Measurements from ENCODE around the gene PLCG1.

Gene PLCG1

GRCh38 chr20:41182296-41183212 is 45.2 kb downstream of the PLCG1 start:
- DNase-seq = no peak

- DNase-seq = no peak
Observed at GRCh38 chr20:41183391-41183790, 46.0 kb downstream of the PLCG1 start.

- DNase-seq = no peak
Observed at GRCh38 chr20:41183831-41184230, 46.5 kb downstream of the PLCG1 start.

GRCh38 chr20:41185013-41185757 is 47.8 kb downstream of the PLCG1 start:
- no peak for DNase-seq

DNA sequence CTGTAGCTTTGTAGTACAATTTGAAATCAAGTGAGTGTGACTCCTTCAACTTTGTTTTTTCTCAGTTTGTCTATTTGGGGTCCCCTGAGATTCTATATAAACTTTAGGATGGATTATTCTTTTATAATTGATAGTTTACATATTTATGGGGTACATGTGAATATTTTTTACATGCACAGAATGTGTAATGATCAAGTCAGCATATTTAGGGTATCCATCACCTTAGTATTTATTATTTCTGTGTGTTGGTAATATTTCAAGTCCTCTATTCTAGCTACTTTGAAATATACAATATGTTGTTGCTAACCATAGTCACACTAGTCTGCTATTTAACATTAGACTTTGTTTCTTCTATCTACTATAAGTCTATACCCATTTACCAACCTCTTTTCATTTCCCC is 50.3 kb downstream of the PLCG1 start:
- DNase-seq = no peak

DNA sequence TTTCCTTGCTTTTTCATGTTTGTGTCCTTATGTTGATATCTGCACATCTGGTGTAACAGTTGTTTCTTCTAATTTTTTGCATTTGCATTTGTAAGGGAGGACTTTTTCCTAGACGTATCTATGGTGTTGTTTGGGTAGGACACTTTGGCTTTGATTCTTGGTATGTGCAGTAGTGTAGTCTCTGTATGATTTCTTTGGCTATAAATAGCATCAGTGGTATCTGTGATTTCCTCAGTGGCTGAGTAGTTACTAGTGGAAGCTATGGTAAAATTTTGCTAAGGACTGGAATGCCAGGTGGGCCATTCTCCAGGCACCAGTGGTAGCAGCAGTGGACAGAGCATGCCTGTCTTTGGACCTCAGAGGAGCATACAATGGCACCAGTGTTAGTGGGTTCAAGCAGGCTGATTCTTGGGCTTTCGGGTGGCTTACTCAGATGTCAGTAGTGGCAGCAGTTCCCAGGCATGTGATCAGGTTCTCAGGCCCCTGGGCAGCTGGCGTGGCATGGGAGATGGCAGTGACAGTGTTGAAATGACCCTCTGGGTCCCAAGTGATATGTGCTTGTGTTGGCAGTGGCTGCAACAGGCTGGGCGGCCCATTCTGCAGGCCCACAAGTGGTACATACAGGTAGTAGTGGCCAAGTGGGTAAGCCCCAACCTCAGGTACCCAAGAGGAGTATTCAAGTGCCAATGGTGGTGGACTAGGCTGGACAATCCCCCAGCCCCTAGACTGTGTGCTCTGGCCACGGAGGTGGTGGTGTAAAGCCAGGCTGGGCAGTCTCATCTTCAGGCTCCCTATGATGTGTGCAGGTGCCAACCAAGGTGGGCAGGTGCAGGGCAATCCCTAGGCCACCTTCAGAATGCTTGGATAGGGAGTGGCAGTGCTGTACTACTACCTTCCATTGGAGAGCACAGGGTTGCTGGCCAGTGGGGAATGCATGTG is 54.5 kb downstream of the PLCG1 start:
- no peak for DNase-seq

DNA sequence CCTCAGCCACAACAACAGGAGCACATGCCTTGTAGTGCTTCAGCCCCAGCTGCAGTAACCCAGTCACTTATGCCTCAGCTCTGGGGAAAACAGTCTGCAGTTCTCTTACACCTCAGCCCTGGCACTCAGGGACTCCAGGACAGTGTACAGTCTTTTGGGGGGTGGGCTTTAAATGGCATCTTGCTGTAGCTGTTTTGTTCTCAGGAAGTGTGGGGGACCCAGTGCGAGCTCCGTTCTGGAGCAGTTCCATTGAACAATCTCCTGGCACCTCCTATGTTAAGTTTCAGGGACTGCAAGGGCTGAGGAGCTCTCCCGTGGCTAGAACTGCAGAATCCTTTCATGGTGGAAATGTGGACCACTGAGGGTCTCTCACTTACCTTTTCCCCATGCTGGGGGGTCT is 55.2 kb downstream of the PLCG1 start:
- no peak for DNase-seq

DNA sequence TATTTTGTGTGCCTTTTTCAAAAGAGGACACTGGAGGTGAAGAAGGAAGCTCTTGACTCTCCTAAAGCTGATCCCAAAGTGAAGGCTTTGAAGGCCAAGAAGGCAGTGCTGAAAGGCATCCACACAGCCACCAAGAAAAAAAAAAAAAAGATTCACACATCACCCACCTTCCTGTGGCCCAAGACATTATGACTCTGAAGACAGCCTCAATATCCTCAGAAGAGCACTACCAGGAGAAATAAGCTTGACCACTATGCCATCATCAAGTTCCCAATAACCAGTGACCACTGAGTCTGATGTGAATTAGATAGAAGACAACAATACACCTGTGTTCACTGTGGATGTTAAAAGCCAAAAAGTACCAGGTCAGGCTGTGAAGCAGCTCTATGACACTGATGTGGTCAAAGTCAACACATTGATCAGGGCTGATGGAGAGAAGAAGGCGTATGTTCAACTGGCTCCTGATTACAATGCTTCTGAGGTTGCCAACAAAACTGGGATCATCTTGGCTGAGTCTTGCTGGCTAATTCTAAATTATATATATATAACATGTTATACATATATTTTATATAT is 59.4 kb downstream of the PLCG1 start:
- no peak for DNase-seq

DNA sequence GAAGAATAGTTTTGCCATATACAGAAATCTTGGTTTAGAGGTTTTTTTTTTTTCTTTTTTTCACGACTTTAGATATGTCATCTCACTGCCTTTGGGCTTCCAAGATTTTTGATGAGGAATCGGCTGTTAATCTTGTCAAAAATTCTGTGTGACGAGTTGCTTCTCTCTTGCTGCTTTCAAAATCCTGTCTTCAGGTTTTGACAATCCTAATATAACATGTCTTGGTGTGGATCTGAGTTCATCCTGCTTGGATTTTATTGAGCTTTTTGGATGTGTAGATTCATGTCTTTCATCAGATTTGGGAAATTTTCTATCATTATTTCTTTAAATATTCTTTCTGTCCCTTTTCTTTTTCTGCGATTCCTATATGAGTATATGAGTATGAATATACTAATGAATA is 61.1 kb downstream of the PLCG1 start:
- no peak for DNase-seq

GRCh38 chr20:41200446-41201202 is 63.3 kb downstream of the PLCG1 start:
- no peak for DNase-seq

- no peak for DNase-seq
Observed at GRCh38 chr20:41201760-41202159, 64.4 kb downstream of the PLCG1 start.

DNA sequence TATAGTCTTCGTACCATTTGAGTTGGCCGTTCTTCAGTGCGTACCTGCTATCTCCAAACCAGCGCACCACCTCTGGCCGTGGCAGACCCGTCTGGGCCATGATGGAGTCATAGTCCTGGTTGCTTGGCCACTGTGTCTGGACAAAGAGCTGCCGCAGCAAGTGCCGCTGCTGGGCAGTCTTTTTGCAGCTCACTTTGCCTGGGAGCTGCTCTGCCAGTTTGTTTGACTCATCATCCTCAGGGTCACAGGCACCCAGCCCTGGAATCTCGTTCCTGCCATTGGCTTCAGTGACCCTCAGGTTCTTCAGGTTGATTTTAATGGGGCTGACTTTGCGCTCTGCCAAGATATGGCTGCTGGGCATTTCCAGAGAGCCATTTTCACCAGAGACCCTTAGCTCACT is 65.1 kb downstream of the PLCG1 start:
- DNase-seq = no peak

GRCh38 chr20:41203660-41204059 is 66.3 kb downstream of the PLCG1 start:
- DNase-seq = no peak

DNA sequence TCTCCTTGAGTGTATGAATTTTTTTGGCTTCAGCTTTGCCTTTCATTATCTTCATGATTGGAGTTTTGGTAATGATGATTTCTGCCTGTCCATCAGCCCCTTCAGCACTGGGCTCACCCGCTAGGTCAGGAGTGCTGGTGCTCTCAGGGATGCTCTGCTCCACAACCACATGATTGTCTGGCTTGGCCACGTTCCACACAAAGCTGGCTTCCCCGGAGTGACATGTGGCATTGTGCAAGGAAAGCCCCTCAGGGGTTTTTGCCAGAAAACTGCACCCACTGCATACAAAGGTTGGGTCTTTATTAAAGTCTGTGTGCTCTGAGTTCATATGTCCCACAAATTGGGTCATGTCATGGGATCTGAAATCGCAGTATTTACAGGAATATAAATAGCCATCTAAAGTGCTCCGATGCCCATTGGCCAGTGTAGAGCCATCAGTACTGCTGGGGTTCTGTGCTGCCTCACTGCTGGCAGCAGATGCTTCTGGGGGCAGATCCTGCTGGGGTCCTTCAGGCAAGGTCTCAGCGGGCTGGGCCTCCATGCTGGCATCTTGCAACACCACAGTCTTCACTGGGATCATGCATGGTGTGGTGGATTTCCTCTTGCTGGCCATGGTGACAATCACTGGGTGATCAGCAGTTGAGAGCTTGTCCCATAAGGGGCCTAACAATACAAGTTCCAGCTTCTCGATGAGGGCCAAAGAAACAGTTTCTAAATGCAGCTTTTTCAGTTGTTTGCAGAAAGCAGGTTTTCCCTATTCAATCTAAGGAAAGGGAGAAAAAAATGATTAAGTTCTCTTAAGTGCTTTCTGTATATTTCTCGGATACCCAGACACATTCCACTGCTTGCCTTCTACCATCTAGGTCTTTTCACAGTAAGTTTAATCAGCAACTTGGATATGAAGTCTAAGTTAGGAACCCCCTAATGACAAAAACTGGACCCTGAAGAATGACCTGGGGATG is 67.2 kb downstream of the PLCG1 start:
- no peak for DNase-seq

GRCh38 chr20:41205313-41205712 is 68.0 kb downstream of the PLCG1 start:
- no peak for DNase-seq

DNA sequence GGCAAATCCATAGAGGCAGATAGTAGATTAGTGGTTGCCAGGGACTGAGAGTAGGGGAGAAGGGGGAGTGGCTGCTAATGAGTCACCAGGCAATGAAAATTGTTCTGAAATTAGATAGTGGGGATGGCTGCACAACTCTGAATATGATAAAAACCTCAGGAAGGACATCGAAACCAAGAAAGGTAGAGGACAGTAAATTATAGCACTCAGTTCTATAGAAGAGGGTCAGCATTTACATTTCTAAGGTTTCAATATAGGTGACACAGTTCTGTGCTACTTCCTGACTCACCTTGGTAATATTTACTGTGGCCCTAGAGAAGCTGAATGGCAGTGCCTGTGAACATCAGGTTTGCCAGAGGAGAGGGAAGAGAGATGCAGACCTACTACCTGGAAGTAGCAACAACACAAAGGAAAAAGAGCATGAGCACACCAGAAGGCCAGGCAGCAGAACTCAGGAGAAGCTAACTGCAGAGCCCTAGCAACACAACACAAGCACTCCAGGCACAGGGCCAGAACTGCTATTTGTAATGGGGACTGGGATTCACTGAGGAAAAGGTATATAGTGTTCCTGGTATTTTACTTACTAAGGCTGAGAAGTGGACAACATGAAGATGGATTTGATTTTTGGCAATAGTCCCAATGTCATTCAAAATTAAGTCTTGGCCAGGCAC is 75.9 kb downstream of the PLCG1 start:
- DNase-seq = no peak

DNA sequence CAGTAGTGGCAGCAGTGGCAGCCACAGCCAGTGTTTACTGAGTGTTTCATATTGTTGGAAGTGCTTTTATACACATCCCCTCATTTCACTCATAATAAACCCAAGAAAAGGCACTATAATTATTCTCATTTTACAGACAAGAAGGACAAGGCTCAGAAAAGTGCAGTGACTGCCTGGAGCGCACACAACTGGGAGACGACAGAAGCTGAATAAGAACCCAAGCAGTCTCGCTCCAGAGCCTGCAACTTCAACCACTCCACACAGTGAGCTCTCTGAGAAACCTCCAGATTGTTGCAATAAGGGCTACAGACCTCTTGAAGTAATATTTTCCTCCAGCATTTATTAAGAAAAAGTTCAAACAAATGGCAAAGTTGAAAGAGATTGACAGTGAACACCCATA is 76.9 kb downstream of the PLCG1 start:
- DNase-seq = no peak

DNA sequence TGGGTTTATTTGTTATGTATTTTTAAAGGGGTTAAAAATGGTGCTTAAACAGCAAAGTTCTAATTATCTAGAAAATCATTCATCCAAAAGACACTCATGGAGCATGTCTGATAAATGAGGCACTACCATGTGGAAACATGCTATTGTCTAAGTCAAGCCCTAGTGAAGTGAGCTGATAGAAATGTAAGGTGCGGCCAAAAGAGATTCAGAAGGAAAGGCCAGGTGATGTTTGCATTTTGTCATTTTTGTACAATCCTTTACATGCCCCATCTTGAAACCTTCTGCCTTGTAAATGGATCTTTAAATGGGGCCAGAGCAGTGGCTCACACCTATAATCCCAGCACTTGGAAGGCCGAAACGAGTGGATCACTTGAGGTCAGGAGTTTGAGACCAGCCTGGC is 77.3 kb downstream of the PLCG1 start:
- DNase-seq = no peak

GRCh38 chr20:41217422-41217821 is 80.1 kb downstream of the PLCG1 start:
- DNase-seq = no peak

- DNase-seq = no peak
Observed at GRCh38 chr20:41218466-41218865, 81.1 kb downstream of the PLCG1 start.

All from stimulated activated CD4-positive, alpha-beta T cell treated with anti-CD3 and anti-CD28 coated beads, Interleukin-15, amount 100 ng/mL, for 24 hours (primary cell).